AG09309 (cell line): ENCODE results near the gene SIRT7.
"Not testable (repeated sequence)": the region's sequence is repeated elsewhere in the genome, so short reads cannot be mapped to it uniquely, and the experiment has no call there.

Source experiments
- DNase-seq: peaks from one replicate; pipeline ENCODE4 v3.0.0-alpha.2; 2010; ENCODE audit warnings: low read depth
- H3K4me3 ChIP-seq: 2 replicates; pipeline ENCODE4 v1.5.1; 2011; ENCODE audit warnings: mild to moderate bottlenecking, low read depth, low read length, moderate library complexity; ENCODE audit not compliant: control insufficient read depth
- TF ChIP-seq, protein P1 (sequence below): IDR thresholded peaks from 2 replicates; pipeline ENCODE4 v1.5.1; 2011; ENCODE audit warnings: mild to moderate bottlenecking, low read depth, low read length, inconsistent platforms; ENCODE audit not compliant: insufficient read depth, control insufficient read depth; ENCODE audit errors: missing control alignments

Gene SIRT7

DNA sequence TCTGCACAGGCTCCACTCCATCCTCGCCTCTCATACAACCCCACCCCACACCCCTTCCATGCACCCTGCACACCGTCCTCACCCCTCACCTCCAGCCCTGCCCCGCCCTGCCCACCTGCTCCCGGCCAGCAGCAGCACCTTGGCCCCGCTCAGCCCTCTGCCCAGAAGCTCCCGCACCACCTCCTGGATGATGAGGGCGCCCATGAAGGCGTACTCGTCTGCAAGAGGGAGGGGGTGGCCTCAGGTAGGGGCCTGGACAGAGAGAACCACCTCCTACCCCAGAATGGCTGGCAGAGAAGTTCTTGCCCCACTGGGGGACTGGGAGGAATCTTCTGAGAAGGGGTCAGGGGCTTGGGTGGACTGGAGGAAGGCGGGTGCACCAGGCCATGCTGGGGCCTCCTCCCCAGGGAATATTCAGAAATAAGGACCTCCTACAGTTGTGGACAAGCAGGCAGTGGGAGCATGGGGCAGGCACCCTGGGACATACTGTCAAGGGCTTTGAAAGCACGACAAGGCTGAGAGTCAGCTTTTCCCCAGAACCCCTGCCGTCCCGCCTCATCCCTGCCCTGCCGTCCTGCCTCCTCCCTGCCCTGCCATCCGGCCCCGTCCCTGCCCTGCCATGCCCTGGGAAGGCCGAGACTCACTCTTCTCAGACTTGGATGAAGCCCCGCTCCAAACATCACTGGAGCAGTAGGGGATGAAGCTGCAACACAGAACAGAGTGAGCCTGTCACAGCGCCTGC is 39.9 kb upstream of the SIRT7 start:
- no peak for DNase-seq
- TF ChIP-seq, protein P1, sequence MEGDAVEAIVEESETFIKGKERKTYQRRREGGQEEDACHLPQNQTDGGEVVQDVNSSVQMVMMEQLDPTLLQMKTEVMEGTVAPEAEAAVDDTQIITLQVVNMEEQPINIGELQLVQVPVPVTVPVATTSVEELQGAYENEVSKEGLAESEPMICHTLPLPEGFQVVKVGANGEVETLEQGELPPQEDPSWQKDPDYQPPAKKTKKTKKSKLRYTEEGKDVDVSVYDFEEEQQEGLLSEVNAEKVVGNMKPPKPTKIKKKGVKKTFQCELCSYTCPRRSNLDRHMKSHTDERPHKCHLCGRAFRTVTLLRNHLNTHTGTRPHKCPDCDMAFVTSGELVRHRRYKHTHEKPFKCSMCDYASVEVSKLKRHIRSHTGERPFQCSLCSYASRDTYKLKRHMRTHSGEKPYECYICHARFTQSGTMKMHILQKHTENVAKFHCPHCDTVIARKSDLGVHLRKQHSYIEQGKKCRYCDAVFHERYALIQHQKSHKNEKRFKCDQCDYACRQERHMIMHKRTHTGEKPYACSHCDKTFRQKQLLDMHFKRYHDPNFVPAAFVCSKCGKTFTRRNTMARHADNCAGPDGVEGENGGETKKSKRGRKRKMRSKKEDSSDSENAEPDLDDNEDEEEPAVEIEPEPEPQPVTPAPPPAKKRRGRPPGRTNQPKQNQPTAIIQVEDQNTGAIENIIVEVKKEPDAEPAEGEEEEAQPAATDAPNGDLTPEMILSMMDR, result no peak
- H3K4me3 ChIP-seq, result no peak overlapping the region

DNA sequence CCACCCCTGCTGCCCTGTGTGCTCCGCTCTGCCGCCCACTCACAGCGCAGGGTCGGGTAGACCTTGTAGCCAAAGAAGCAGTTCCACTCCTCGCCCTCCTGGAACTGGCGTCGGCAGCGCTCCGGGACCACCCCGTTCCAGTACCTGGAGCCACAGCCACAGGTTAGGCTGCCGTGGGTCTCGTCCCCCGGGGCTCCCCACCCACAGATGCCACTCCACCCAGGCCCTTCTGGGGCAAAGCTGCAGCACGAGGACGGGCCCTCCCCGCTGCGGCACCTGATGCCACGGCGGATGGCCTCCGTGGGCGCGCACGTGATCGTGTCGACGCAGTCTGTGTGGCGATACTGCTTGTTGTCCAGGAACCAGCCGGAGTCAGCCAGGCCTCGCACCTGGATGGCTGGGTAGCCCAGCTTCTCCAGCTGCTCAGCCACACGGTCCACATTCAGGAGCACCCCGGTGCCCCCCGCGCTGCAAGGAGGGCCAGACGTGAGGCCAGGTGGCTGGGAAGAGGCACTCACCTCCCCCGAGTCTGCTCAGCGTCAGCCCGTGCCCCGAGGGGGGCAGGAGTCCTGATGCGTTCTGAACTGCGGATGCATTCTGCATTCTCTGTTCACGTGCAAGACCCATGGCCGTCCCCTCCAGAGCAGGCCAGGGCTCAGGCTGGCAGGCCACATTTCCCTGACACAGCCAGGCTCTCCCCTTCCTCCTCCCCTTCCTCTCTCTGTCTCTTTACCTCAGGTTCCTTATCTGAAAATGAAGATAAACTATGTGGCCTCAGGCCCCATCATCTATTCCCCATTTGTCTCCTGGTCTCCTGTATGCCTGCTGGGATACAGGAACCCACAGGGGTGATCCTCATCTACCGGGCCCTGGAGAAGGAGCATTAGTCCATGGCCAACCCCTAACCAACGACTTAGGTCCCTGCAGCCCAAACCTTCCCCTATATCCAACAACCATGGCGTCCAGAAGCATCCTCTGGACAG is 38.9 kb upstream of the SIRT7 start:
- no peak for DNase-seq
- no peak overlapping the region for H3K4me3 ChIP-seq
- TF ChIP-seq, protein P1, result no peak

DNA sequence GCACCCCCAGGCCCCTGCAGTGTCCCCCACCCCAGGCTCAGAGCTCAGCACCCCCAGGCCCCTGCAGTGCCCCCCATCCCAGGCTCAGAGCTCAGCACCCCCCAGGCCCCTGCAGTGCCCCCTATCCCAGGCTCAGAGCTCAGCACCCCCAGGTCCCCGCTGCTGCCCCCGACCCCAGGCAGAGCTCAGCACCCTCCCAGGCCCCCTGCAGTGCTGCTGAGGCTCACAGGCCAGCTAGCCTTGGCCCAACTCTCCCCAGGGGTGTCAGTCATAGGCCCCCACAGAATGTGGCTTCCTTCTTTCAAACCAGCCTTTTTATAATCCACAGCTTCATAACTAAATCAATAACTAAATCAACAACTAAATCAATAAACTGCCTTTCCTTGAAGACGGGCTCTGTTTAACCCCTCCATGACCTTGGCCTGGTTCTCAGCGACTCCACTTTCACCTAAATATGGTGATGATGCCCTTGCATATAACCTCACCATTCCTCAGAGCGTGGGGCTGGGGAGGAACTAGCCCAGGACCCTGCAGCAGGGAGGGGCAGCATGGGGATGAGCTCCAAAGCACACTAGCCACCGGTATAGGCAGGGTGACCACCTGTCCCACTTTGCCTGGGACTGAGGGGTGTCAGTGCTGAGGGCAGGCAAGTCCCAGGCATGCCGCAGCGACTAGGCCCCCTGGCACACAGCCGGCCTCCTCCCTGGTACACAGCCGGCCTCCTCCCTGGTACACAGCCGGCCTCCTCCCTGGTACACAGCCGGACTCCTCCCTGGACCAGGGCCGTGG is 38.0 kb upstream of the SIRT7 start:
- no peak for DNase-seq

DNA sequence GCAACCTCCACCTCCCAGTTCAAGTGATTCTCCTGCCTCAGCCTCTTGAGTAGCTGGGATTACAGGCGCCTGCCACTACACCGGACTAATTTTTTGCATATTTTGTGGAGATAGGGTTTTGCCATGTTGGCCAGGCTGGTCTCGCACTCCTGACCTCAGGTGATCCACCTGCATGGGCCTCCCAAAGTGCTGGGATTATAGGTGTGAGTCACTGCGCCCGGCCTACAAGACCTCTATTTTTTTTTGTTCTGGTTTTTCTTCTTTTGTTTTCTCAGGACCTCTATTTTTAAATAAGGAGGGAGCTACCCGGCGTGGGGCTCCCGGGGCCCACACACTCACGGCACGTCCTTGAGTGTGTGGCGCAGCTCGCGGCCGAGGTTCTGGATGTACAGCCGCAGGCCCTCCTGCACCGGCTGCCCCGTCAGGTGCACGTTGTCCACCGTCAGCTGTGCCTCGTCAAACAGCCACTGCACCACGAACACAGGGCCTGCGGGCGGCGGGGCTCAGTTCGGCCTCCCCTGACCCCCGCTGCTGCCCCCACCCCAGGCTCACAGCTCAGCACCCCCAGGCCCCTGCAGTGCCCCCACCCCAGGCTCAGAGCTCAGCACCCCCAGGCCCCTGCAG is 37.2 kb upstream of the SIRT7 start:
- TF ChIP-seq, protein P1, result no peak
- no peak for DNase-seq
- H3K4me3 ChIP-seq, result no peak overlapping the region

More for the DNA sequence above, 38.0 kb upstream of the SIRT7 start:
- H3K4me3 ChIP-seq, result no peak overlapping the region
- TF ChIP-seq, protein P1, result no peak

DNA sequence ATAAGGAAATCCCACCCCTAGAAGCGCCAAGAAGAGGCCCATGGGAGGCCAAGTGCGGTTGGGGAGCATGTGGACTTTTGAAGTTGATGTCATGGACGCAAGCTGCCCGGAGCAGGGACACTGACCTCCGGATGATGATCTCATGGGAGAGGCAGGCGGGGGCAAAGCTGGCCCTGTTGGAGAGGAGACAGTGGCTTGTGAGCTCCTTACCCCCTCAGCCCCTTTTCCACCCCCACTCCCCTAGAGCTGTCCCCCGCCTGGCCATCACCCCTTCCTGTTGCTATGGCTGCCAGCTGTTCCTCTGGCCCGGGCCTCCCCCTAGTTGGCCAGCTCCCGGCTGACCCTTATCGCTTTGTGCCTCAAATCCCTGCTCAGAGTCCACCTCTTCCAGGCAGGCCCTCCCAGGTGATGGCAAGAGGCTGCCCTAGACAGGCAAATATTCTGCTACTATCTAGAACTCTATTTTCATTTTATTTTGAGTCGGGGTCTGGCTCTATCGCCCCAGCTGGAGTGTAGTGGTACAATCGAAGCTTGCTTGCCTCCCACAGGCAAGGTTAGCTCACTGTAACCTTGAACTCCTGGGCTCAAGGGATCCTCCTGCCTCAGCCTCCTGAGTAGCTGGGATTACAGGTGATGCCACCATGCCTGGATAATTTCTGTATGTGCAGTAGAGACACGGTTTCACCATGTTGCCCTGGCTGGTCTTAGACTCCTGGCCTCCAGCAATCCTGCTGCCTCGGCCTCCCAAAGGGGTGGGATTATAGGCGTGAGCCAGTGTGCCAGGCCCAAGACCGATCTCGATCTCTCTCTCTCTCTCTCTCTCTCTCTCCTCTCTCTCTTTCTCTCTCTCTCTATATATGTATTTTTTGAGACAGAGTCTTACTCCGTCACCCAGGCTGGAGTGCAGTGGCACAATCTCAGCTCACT is 36.4 kb upstream of the SIRT7 start:
- TF ChIP-seq, protein P1, result no peak
- H3K4me3 ChIP-seq, result no peak overlapping the region
- DNase-seq, result no peak

- not testable (repeated sequence) for DNase-seq, H3K4me3 ChIP-seq
Observed at GRCh38 chr17:81953443-81953842, 35.5 kb upstream of the SIRT7 start.
